Heart left ventricle (tissue), 13 donors: ENCODE results near the gene PRMT3.

Experiments
- CTCF ChIP-seq, 12 donors: fragments of 200-600 bp; sonication (generic) in 4 of 12; IDR thresholded peaks; one replicate each; pipeline versions ENCODE4 v1.5.0 to v1.8.0; 2018 to 2022; ENCODE audit warnings: antibody characterized with exemption in 12 of 12, mild to moderate bottlenecking in 5 of 12
- POLR2A ChIP-seq, 2 donors: fragments of 450-650 bp; IDR thresholded peaks; one replicate each; pipeline ENCODE4 v1.6.1; 2017; ENCODE audit warnings: antibody characterized with exemption in 2 of 2, mild to moderate bottlenecking in 2 of 2, moderate library complexity in 2 of 2
- donor health status: ischemic (EF 13 %, LVEDD 7.1; RV severe dilation, severe dysfunction).
- donor health status: DM: no; HTN: yes; CAD: no.
- donor health status: DM: no; HTN: no; CAD: no.
- donor health status: ischemic (EF 25% LVEDD 6.9; RV normal size, moderate dysfunction).
- donor health status: ischemic (EF 25% LVEDD 5.7; RV mildly dilated, moderate dysfunction).
- donor health status: ischemic (EF 35%, LVEDD 5.7; RV mildly dilated, moderate dysfunction).
- donor health status: nonischemic (EF 11% LVEDD 7.7; RV severe dilation, severe dysfunction).
- donor health status: DM: yes; HTN: yes; CAD: no.
- donor health status: PGD.
- donor health status: ischemic (EF 29% LVEDD 5.4; RV normal size, mild dysfunction).
- donor health status: nonischemic (EF 23%, LVEDD 6.1; RV moderate dilation, normal function).

GRCh38 chr11:20457001-20457799, 69.7 kb downstream of the PRMT3 start:
- TF ChIP-seq CTCF (IDR thresholded peaks at IDR 0.05) (no peak), POLR2A (IDR thresholded peaks at IDR 0.05) (no peak)
